ENCODE results near the gene ZNF683.

- TF ChIP-seq POLR2A (IDR thresholded peaks at IDR 0.05), result no peak
- TF ChIP-seq CTCF (IDR thresholded peaks at IDR 0.05), result no peak
Measured at GRCh38 chr1:26320896-26321295, 51.7 kb downstream of the ZNF683 start.
